ENCODE measurements around the gene XKR8.

XKR8 gene

GRCh38 chr1:27957655-27958054 is 2.1 kb upstream of the XKR8 start:
- no peak for DNase-seq

- DNase-seq: peak; percentile 45
Observed at GRCh38 chr1:27958513-27958912, 1.3 kb upstream of the XKR8 start.

DNA sequence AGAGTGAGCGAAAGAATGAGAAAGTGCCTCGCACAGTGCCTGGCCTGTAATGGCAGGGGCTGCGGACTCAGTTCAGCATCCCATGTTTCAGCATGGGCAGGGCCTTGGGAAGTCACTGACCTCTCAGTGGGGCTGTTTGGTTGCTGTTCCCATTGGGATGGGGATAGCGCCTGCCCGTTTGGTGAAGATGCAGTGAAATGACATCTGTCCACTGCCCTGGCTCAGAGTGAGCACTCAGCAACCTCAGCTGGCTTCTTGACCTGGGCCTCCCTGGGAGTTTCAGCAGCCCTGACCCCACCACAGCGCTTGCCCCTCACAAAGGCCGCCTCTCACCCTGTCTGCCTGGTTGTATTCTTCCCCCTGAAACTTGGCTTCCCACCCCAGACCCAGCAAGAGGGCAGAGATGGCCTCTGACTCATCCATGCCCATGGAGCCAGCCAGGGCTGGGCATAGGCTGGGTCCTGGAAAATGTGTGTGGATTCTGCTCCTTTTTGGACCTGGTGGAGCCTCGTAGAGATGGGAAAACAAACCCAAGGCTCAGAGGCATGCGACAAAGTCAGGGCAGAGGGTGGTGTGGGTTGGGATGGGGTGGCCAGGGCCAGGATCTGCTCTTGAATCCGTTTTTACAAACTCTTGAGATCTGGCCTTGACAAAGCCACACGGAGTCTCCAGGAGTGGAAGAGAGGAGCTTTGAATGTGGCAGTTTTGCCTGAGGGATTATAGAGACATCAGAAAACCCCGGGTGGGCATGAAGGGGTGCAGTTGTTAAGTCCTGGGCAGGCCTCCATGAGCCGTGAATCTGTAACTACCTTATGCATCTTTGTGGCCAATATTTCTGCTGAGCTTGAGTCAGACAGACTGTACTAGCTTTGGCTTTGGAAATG is 1.2 kb downstream of the XKR8 start:
- DNase-seq: peak; percentile 50

- DNase-seq: peak; percentile 49
Observed at GRCh38 chr1:27961646-27962221, 2.0 kb downstream of the XKR8 start.

GRCh38 chr1:27963393-27963792 is 3.6 kb downstream of the XKR8 start:
- peak; percentile 39 for DNase-seq

DNA sequence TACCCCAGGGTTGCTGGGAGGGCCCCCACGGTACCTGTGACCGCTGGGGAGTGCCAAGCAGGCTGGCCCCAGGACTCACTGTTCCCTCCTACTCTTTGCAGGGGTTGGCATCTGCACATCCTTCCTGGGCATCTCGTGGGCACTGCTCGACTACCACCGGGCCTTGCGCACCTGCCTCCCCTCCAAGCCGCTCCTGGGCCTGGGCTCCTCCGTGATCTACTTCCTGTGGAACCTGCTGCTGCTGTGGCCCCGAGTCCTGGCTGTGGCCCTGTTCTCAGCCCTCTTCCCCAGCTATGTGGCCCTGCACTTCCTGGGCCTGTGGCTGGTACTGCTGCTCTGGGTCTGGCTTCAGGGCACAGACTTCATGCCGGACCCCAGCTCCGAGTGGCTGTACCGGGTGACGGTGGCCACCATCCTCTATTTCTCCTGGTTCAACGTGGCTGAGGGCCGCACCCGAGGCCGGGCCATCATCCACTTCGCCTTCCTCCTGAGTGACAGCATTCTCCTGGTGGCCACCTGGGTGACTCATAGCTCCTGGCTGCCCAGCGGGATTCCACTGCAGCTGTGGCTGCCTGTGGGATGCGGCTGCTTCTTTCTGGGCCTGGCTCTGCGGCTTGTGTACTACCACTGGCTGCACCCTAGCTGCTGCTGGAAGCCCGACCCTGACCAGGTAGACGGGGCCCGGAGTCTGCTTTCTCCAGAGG is 6.8 kb downstream of the XKR8 start:
- peak; percentile 91 for DNase-seq

DNA sequence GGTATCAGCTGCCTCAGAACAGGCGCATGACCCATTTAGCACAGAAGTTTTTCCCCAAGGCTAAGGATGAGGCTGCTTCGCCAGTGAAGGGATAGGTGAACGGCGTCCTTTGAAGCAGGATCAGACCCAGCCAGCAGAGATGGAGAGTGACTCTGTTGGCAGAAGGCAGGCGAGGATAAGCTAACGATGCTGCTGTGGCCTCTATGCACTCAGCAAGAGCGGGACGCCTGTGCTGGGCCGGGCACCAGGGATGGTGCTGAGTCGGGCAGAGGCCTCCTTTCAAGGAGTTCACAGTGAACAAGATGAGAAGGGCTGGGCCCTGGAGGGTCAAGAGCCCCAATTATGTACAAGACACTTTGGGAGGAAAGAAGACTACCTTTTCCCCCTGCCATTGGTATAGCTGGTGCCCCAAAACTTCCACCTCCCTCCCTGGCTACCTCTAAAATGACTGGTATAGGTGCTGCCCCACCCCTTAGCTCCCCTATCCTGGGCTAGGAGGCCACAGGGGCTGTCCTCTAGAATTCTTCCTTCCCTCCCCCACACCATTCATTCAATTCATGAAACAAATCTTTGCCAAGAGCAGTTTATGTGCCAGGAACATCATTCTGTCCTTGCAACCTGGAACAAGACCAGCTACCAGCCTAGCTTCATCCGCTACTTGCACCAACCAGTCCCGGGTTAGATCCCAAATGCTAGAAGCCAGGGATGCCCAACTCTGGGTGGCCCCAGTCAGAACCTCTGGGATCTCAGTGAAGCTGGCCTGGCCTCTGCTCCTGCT is 7.5 kb downstream of the XKR8 start:
- DNase-seq: no peak

GRCh38 chr1:27967884-27968466 is 8.2 kb downstream of the XKR8 start:
- peak; percentile 35 for DNase-seq

- DNase-seq: peak; percentile 70
Observed at GRCh38 chr1:27968692-27969091, 8.9 kb downstream of the XKR8 start.

GRCh38 chr1:27970401-27970800 is 10.6 kb downstream of the XKR8 start:
- DNase-seq: peak; percentile 64

DNA sequence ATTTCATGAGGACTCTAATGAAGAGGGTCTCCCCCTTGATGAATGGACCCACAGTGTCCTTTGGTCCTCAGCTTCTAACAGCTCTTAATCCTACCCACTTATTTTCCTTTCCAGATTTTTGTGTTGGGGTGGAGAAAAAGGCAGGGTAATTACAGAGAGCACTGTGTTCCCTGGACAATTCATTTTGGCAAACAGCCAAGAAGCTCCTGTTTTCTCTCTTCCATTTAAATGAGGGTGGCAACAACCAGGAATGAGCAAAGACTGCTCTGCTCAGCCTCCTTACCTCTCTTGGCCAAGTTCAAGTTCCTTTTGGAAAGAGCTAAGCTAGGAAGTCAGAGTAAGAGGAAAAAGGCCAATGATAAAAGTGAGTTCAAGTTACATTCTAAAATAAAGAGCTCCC is 11.9 kb downstream of the XKR8 start:
- no peak for DNase-seq

DNA sequence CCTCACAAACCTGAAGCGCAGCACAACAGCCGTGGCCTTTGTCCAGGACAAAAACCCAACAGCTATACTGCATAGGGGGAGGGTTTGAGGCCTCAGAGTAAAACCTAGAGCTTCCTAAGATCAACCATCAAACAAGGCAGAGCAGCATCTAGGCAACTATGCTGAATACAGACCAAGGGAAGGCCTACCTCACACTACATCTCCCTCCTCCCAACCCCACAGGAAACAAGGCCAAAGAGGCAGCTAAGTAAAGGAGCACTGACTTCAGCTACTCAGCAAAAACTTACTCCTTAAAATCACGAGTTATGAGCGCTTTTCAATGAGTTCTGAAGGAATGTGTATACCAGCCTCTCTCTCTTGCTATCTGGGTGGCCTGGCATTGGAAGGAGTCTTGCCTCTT is 12.4 kb downstream of the XKR8 start:
- DNase-seq: no peak

- DNase-seq: no peak
Observed at GRCh38 chr1:27973771-27974416, 14.1 kb downstream of the XKR8 start.

DNA sequence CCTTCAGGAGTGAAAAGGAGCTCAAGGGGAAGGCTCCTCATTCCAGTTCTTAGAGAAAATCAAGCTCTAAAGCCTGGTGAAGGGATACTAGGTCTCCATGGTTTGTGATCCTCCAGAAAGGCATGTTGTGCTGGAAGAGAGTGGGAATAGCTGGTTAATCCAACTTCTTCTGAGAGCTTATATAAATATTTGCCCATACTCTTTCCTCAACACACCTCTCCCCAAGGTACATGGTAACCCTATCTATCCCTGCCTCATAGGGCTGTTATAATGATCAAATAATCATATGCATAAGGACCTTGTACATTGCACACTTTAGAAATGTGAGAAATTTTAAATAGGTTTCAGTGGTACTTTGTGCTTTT is 14.6 kb downstream of the XKR8 start:
- no peak for DNase-seq

- DNase-seq: no peak
Observed at GRCh38 chr1:27979151-27979858, 19.5 kb downstream of the XKR8 start.

DNA sequence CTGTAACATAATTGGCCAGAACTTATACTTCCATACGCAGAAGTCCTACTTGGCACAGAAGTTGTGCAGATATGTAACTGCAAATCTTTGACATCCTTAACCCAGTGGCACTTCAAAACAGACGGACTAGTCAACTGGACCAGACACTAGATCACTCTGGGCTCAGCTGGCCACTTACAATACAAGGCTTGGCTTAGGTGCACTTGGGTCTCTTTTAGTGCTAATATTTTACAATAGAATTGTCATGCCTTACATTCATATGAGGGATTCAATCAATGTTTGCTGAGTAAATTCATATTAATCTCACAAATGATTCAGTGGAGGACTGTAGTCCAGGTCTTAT is 20.1 kb downstream of the XKR8 start:
- no peak for DNase-seq

DNA sequence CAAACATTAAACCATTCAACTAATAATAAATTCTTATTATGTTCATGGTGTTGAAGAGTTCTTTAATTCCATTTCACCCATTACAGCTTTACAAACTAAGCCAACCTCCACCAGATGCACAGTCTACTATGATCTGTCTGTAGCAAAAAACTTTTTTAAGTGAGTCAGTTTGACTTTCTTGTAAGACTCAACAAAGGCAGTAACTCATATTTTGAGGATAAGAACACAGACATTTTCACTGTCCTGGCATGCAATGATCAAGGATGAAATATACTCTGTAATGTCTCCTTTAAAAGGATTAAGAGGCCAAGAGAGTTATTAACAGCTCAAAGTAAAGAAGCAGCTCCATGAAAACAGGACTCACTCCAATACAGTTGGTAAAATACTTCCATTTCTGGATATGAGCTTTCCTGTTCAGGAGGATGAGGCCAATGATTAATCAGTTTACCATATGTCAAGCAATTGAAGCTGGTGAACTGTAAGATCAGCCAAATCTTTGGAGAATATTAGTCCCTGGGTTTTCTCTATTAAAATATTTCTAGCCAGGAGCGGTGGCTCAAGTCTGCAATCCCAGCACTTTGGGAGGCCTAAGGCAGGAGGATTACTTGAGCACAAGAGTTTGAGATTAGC is 20.6 kb downstream of the XKR8 start:
- DNase-seq: no peak

- no peak for DNase-seq
Observed at GRCh38 chr1:27981145-27981544, 21.4 kb downstream of the XKR8 start.

GRCh38 chr1:27990920-27991537 is 31.3 kb downstream of the XKR8 start:
- DNase-seq: no peak

GRCh38 chr1:27992276-27992675 is 32.5 kb downstream of the XKR8 start:
- DNase-seq: no peak

DNA sequence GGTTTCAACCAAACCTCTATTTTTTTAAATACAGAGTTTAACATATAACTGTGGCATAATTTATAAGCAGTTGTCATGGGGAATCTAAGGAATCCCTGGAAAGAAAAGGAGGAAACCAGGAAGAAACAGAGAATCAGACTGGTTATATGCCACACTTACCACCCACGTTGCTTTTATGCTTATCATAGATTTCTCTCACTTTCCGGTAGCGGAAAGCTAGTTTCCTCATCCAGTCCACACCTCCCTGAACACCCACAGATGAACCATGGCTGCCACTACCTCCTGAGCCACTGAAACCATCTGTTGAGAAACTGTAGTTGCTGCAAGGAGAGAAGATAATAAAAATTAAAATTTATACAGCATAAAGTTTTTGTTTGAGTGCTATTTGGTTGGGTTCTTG is 33.5 kb downstream of the XKR8 start:
- no peak for DNase-seq

Data from islet precursor cell (in vitro differentiated cells).